WTC11 (cell line): ENCODE measurements around the gene CLCA1. TPM values are rescaled to one million over a fixed set of nuclear protein-coding genes. Genes with fewer than 3 reads are reported as not detected.

Experiments
- ATAC-seq: fragments of 200-7000 bp; cut with Tn5 transposase; 2 replicates; pipeline ENCODE4 v1.10.0; 2021; ENCODE audit warnings: mild to moderate bottlenecking, moderate library complexity
- CTCF ChIA-PET: fragments of 300-600 bp; sonication (Branson Sonifier 250); formaldehyde crosslinking; loops from one replicate; lab custom pipeline; 2021; ENCODE audit warnings: antibody characterized with exemption; lab: Charles Lee
- POLR2A ChIA-PET: fragments of 350-600 bp; sonication (Branson Sonifier 250); formaldehyde crosslinking; loops from one replicate; lab custom pipeline; 2021; ENCODE audit warnings: antibody characterized with exemption; lab: Charles Lee
- DNase-seq: peaks from one replicate; pipeline ENCODE4 v3.0.0; 2021; ENCODE audit warnings: low spot score
- H3K27ac Mint-ChIP-seq: 2 replicates; pipeline ENCODE4 v1.8.0; 2021; ENCODE audit warnings: mixed read lengths
- H3K27me3 Mint-ChIP-seq: 2 replicates; pipeline ENCODE4 v1.8.0; 2021; ENCODE audit warnings: low read depth, mild to moderate bottlenecking, moderate library complexity, mixed read lengths
- H3K36me3 Mint-ChIP-seq: 2 replicates; pipeline ENCODE4 v1.8.0; 2021; ENCODE audit warnings: mixed read lengths
- H3K4me1 Mint-ChIP-seq: 2 replicates; pipeline ENCODE4 v1.8.0; 2022; ENCODE audit warnings: mixed read lengths
- H3K4me3 Mint-ChIP-seq: 2 replicates; pipeline ENCODE4 v1.8.0; 2021; ENCODE audit warnings: mild to moderate bottlenecking, moderate library complexity, mixed read lengths
- H3K9me3 Mint-ChIP-seq: 2 replicates; pipeline ENCODE4 v1.8.0; 2021; ENCODE audit warnings: mixed read lengths
- ELF4 ChIP-seq: sonication (generic); formaldehyde crosslinking; IDR thresholded peaks from 2 replicates; pipeline ENCODE4 v1.8.1; 2022; ENCODE audit warnings: low read depth, mild to moderate bottlenecking, moderate library complexity, missing genetic modification reagents
- EMX1 ChIP-seq: fragments of 250-450 bp; sonication (Bioruptor Pico); IDR thresholded peaks from 2 replicates; pipeline ENCODE4 v1.8.0; 2021; ENCODE audit warnings: mild to moderate bottlenecking
- ETV6 ChIP-seq: sonication (generic); formaldehyde crosslinking; IDR thresholded peaks from 2 replicates; pipeline ENCODE4 v1.8.1; 2022; ENCODE audit warnings: mild to moderate bottlenecking, missing genetic modification reagents
- NR2C2 ChIP-seq: sonication (generic); formaldehyde crosslinking; IDR thresholded peaks from 2 replicates; pipeline ENCODE4 v1.8.0; 2022; ENCODE audit warnings: mild to moderate bottlenecking, missing genetic modification reagents
- NR3C1 ChIP-seq: sonication (generic); formaldehyde crosslinking; conservative IDR thresholded peaks from 2 replicates; pipeline ENCODE4 v1.8.1; 2023; ENCODE audit warnings: low read depth, mild to moderate bottlenecking, missing genetic modification reagents
- SMAD4 ChIP-seq: sonication (generic); formaldehyde crosslinking; IDR thresholded peaks from 2 replicates; pipeline ENCODE4 v1.8.0; 2022; ENCODE audit warnings: mild to moderate bottlenecking, missing genetic modification reagents
- TEAD1 ChIP-seq: sonication (generic); formaldehyde crosslinking; IDR thresholded peaks from 2 replicates; pipeline ENCODE4 v1.8.0; 2022; ENCODE audit warnings: mild to moderate bottlenecking, missing genetic modification reagents
- TEAD4 ChIP-seq: sonication (generic); formaldehyde crosslinking; IDR thresholded peaks from 2 replicates; pipeline ENCODE4 v1.8.0; 2022; ENCODE audit warnings: mild to moderate bottlenecking, missing genetic modification reagents
- TP53 ChIP-seq: sonication (generic); formaldehyde crosslinking; IDR thresholded peaks from 2 replicates; pipeline ENCODE4 v1.8.1; 2023; ENCODE audit warnings: mild to moderate bottlenecking, missing genetic modification reagents
- ZNF263 ChIP-seq: sonication (generic); formaldehyde crosslinking; IDR thresholded peaks from 2 replicates; pipeline ENCODE4 v1.8.1; 2022; ENCODE audit warnings: low read depth, mild to moderate bottlenecking, moderate library complexity, missing genetic modification reagents
- ZNF396 ChIP-seq: fragments of 250-450 bp; sonication (Bioruptor Pico); IDR thresholded peaks from 2 replicates; pipeline ENCODE4 v1.8.0; 2021; ENCODE audit warnings: mild to moderate bottlenecking, moderate library complexity, borderline replicate concordance
- total RNA-seq: library from RNA; stranded (reverse); gene quantifications from 3 replicates; pipeline ENCODE4 v1.2.3, GENCODE V29; 2021
- TF ChIP-seq, protein P1 (sequence below): sonication (generic); formaldehyde crosslinking; IDR thresholded peaks from 2 replicates; pipeline ENCODE4 v1.8.0; 2023; ENCODE audit warnings: missing genetic modification reagents, mild to moderate bottlenecking, borderline replicate concordance
- TF ChIP-seq, protein P2 (sequence below): sonication (generic); formaldehyde crosslinking; IDR thresholded peaks from 2 replicates; pipeline ENCODE4 v1.8.0; 2023; ENCODE audit warnings: missing genetic modification reagents
- TF ChIP-seq, protein P3 (sequence below): sonication (generic); formaldehyde crosslinking; IDR thresholded peaks from 2 replicates; pipeline ENCODE4 v1.8.0; 2022; ENCODE audit warnings: mild to moderate bottlenecking, missing genetic modification reagents
- TF ChIP-seq, protein P4 (sequence below): fragments of 250-450 bp; sonication (Bioruptor Pico); IDR thresholded peaks from 2 replicates; pipeline ENCODE4 v1.9.0; 2021; ENCODE audit warnings: mild to moderate bottlenecking, borderline replicate concordance
- TF ChIP-seq, protein P5 (sequence below): sonication (generic); formaldehyde crosslinking; IDR thresholded peaks from 2 replicates; pipeline ENCODE4 v1.8.0; 2023; ENCODE audit warnings: mild to moderate bottlenecking, missing genetic modification reagents

Gene CLCA1
- total RNA-seq, 1 experiment from 2014 or later: 0.11 TPM

DNA sequence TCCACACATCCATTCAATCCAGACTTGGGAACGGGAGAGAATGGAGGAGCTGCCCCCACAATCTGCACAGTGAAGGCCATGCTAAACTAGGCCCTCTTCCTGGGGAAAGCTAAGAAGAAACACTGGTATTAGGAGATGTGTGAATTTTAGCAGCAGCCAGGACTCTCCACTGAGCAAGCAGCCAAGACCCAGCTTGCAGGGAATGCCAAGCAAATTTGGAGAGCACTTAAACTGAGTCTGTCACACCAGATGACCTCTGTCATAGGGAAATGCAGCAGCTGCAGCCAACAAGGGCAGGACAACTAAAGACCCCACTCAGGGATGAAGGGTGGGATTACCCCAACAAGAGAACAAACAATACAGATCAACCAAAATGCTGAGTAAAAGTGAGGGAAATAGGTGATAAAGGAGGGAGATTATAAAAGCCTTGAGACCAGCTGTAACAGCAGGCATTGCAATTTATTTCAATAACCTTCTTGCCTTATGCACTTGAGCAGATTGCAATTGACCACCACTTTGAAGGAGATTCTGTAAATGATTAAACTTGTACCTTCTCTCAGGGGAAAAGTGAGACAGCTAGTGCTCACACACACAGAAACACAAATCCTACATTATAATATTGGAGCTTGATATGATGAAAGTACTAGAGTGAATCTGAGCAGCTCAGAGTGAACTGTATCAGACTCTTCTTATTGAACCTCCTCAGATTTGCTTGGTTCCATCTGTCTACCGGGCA lies 2.5 kb upstream of the CLCA1 start:
- DNase-seq (no peak), ATAC-seq (no peak)
- H3K4me1 Mint-ChIP-seq: no peaks in the 10 kb centered on the region
- H3K27ac Mint-ChIP-seq: no peak overlapping the region
- POLR2A ChIA-PET: no interaction called here
- no peak overlapping the region for H3K4me3 Mint-ChIP-seq
- no peaks in the 10 kb centered on the region for H3K9me3 Mint-ChIP-seq
- TF ChIP-seq TEAD4 (CRISPR knock-in tag): no peak
- no peak for TF ChIP-seq ELF4 (CRISPR knock-in tag)
- TF ChIP-seq ZNF396 (CRISPR knock-in tag): no peak
- TF ChIP-seq, protein P1, sequence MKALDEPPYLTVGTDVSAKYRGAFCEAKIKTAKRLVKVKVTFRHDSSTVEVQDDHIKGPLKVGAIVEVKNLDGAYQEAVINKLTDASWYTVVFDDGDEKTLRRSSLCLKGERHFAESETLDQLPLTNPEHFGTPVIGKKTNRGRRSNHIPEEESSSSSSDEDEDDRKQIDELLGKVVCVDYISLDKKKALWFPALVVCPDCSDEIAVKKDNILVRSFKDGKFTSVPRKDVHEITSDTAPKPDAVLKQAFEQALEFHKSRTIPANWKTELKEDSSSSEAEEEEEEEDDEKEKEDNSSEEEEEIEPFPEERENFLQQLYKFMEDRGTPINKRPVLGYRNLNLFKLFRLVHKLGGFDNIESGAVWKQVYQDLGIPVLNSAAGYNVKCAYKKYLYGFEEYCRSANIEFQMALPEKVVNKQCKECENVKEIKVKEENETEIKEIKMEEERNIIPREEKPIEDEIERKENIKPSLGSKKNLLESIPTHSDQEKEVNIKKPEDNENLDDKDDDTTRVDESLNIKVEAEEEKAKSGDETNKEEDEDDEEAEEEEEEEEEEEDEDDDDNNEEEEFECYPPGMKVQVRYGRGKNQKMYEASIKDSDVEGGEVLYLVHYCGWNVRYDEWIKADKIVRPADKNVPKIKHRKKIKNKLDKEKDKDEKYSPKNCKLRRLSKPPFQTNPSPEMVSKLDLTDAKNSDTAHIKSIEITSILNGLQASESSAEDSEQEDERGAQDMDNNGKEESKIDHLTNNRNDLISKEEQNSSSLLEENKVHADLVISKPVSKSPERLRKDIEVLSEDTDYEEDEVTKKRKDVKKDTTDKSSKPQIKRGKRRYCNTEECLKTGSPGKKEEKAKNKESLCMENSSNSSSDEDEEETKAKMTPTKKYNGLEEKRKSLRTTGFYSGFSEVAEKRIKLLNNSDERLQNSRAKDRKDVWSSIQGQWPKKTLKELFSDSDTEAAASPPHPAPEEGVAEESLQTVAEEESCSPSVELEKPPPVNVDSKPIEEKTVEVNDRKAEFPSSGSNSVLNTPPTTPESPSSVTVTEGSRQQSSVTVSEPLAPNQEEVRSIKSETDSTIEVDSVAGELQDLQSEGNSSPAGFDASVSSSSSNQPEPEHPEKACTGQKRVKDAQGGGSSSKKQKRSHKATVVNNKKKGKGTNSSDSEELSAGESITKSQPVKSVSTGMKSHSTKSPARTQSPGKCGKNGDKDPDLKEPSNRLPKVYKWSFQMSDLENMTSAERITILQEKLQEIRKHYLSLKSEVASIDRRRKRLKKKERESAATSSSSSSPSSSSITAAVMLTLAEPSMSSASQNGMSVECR (CRISPR knock-in tag): no peak
- no peak for TF ChIP-seq SMAD4 (CRISPR knock-in tag)
- no peak for TF ChIP-seq NR2C2 (CRISPR knock-in tag)
- TF ChIP-seq, protein P2, sequence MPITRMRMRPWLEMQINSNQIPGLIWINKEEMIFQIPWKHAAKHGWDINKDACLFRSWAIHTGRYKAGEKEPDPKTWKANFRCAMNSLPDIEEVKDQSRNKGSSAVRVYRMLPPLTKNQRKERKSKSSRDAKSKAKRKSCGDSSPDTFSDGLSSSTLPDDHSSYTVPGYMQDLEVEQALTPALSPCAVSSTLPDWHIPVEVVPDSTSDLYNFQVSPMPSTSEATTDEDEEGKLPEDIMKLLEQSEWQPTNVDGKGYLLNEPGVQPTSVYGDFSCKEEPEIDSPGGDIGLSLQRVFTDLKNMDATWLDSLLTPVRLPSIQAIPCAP (CRISPR knock-in tag): no peak
- TF ChIP-seq NR3C1 (CRISPR knock-in tag): no peak
- TF ChIP-seq, protein P3, sequence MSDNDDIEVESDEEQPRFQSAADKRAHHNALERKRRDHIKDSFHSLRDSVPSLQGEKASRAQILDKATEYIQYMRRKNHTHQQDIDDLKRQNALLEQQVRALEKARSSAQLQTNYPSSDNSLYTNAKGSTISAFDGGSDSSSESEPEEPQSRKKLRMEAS (CRISPR knock-in tag): no peak
- TF ChIP-seq EMX1 (CRISPR knock-in tag): no peak
- TF ChIP-seq TEAD1 (CRISPR knock-in tag): no peak
- TF ChIP-seq TP53 (CRISPR knock-in tag): no peak
- TF ChIP-seq, protein P4, sequence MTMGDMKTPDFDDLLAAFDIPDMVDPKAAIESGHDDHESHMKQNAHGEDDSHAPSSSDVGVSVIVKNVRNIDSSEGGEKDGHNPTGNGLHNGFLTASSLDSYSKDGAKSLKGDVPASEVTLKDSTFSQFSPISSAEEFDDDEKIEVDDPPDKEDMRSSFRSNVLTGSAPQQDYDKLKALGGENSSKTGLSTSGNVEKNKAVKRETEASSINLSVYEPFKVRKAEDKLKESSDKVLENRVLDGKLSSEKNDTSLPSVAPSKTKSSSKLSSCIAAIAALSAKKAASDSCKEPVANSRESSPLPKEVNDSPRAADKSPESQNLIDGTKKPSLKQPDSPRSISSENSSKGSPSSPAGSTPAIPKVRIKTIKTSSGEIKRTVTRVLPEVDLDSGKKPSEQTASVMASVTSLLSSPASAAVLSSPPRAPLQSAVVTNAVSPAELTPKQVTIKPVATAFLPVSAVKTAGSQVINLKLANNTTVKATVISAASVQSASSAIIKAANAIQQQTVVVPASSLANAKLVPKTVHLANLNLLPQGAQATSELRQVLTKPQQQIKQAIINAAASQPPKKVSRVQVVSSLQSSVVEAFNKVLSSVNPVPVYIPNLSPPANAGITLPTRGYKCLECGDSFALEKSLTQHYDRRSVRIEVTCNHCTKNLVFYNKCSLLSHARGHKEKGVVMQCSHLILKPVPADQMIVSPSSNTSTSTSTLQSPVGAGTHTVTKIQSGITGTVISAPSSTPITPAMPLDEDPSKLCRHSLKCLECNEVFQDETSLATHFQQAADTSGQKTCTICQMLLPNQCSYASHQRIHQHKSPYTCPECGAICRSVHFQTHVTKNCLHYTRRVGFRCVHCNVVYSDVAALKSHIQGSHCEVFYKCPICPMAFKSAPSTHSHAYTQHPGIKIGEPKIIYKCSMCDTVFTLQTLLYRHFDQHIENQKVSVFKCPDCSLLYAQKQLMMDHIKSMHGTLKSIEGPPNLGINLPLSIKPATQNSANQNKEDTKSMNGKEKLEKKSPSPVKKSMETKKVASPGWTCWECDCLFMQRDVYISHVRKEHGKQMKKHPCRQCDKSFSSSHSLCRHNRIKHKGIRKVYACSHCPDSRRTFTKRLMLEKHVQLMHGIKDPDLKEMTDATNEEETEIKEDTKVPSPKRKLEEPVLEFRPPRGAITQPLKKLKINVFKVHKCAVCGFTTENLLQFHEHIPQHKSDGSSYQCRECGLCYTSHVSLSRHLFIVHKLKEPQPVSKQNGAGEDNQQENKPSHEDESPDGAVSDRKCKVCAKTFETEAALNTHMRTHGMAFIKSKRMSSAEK (CRISPR knock-in tag): no peak
- TF ChIP-seq, protein P5, sequence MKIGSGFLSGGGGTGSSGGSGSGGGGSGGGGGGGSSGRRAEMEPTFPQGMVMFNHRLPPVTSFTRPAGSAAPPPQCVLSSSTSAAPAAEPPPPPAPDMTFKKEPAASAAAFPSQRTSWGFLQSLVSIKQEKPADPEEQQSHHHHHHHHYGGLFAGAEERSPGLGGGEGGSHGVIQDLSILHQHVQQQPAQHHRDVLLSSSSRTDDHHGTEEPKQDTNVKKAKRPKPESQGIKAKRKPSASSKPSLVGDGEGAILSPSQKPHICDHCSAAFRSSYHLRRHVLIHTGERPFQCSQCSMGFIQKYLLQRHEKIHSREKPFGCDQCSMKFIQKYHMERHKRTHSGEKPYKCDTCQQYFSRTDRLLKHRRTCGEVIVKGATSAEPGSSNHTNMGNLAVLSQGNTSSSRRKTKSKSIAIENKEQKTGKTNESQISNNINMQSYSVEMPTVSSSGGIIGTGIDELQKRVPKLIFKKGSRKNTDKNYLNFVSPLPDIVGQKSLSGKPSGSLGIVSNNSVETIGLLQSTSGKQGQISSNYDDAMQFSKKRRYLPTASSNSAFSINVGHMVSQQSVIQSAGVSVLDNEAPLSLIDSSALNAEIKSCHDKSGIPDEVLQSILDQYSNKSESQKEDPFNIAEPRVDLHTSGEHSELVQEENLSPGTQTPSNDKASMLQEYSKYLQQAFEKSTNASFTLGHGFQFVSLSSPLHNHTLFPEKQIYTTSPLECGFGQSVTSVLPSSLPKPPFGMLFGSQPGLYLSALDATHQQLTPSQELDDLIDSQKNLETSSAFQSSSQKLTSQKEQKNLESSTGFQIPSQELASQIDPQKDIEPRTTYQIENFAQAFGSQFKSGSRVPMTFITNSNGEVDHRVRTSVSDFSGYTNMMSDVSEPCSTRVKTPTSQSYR (CRISPR knock-in tag): no peak
- no peak for TF ChIP-seq ZNF263 (CRISPR knock-in tag)
- no peak for TF ChIP-seq ETV6
- no peaks in the 10 kb centered on the region for H3K36me3 Mint-ChIP-seq
- H3K27me3 Mint-ChIP-seq: no peaks in the 10 kb centered on the region
- CTCF ChIA-PET: no interaction called here
